ENCODE results near the gene MTOR.

The MTOR gene

GRCh38 chr1:11198851-11199594 lies 63.3 kb downstream of the MTOR start:
- Histone ChIP-seq H3K27ac (no peak overlapping the region), H3K4me3 (no peak overlapping the region)
- TF ChIP-seq, protein P1, sequence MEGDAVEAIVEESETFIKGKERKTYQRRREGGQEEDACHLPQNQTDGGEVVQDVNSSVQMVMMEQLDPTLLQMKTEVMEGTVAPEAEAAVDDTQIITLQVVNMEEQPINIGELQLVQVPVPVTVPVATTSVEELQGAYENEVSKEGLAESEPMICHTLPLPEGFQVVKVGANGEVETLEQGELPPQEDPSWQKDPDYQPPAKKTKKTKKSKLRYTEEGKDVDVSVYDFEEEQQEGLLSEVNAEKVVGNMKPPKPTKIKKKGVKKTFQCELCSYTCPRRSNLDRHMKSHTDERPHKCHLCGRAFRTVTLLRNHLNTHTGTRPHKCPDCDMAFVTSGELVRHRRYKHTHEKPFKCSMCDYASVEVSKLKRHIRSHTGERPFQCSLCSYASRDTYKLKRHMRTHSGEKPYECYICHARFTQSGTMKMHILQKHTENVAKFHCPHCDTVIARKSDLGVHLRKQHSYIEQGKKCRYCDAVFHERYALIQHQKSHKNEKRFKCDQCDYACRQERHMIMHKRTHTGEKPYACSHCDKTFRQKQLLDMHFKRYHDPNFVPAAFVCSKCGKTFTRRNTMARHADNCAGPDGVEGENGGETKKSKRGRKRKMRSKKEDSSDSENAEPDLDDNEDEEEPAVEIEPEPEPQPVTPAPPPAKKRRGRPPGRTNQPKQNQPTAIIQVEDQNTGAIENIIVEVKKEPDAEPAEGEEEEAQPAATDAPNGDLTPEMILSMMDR (IDR thresholded peaks at IDR 0.05), result no peak
- DNase-seq (ENCODE audit: low spot score), result no peak

GRCh38 chr1:11198257-11198656 lies 64.1 kb downstream of the MTOR start:
- TF ChIP-seq, protein P1 (IDR thresholded peaks at IDR 0.05), result no peak
- no peak overlapping the region for H3K4me3 ChIP-seq
- DNase-seq (ENCODE audit: low spot score), result no peak
- no peak overlapping the region for H3K27ac ChIP-seq

- TF ChIP-seq, protein P1 (IDR thresholded peaks at IDR 0.05), result no peak
- Histone ChIP-seq H3K27ac (no peak overlapping the region), H3K4me3 (no peak overlapping the region)
- DNase-seq (ENCODE audit: low spot score), result no peak
Observed at GRCh38 chr1:11197359-11197758, 65.0 kb downstream of the MTOR start.

DNA sequence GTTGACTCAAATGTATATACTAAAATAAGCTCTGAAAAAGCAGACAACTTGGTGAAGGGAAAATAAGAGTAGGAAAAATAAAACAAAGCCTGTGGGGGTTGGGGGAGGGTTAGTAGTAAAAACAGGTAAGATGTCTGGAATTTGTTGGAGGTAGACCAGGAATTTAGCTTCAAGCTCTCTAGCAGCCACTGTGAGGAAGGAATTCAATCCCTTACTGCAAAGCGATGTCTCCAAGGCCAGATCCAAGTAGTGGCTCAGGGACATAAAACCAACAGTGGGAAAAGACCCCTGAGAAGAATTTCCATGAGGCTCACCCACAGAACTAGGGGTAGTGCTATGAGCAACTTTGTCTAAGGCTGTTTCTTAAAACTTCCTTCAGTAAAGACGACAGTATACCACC lies 65.4 kb downstream of the MTOR start:
- TF ChIP-seq, protein P1 (IDR thresholded peaks at IDR 0.05), result no peak
- no peak overlapping the region for H3K4me3 ChIP-seq
- DNase-seq (ENCODE audit: low spot score), result no peak

GRCh38 chr1:11194407-11195176 lies 67.8 kb downstream of the MTOR start:
- TF ChIP-seq, protein P1 (IDR thresholded peaks at IDR 0.05), result no peak
- Histone ChIP-seq H3K4me3 (no peak overlapping the region), H3K27ac (no peak overlapping the region)
- DNase-seq (ENCODE audit: low spot score), result no peak

More for the DNA sequence above, 65.4 kb downstream of the MTOR start:
- no peak overlapping the region for H3K27ac ChIP-seq

DNA sequence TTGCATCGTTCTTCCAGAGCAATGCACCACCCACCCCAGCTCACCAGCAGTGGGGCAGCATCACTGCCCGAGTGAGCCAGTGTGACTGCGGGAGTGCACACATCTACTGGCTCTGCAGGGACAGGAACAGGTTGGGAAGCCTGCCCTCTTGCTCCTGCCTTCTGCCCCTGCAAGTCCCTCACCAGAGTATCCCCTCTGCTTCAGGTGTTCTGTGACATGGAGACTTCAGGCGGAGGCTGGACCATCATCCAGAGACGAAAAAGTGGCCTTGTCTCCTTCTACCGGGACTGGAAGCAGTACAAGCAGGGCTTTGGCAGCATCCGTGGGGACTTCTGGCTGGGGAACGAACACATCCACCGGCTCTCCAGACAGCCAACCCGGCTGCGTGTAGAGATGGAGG lies 69.0 kb downstream of the MTOR start:
- TF ChIP-seq, protein P1 (IDR thresholded peaks at IDR 0.05), result no peak
- no peak for DNase-seq (ENCODE audit: low spot score)
- H3K27ac ChIP-seq, result no peak overlapping the region
- H3K4me3 ChIP-seq, result no peak overlapping the region
